ACC112 (cell line): ENCODE measurements around the gene PARD3B.

ENCODE experiments used
- H2AFZ ChIP-seq: fragments of 200-600 bp; sonication (generic); one replicate; pipeline ENCODE4 v1.6.0; 2017; ENCODE audit warnings: antibody characterized with exemption, low read length; ENCODE audit not compliant: unreplicated experiment
- H3K27ac ChIP-seq: fragments of 200-600 bp; sonication (generic); 2 replicates; pipeline ENCODE4 v1.5.1; 2014; ENCODE audit warnings: low read depth, mild to moderate bottlenecking, antibody characterized with exemption, low read length, moderate library complexity
- H3K27me3 ChIP-seq: fragments of 200-600 bp; sonication (generic); 2 replicates; pipeline ENCODE4 v1.6.1; 2014; ENCODE audit warnings: mild to moderate bottlenecking, antibody characterized with exemption, low read length, moderate library complexity, mixed read lengths; ENCODE audit not compliant: insufficient read depth
- H3K36me3 ChIP-seq: fragments of 200-600 bp; sonication (generic); 2 replicates; pipeline ENCODE4 v1.6.1; 2016; ENCODE audit warnings: mild to moderate bottlenecking, antibody characterized with exemption, low read length, moderate library complexity, mixed read lengths; ENCODE audit not compliant: insufficient read depth
- H3K4me1 ChIP-seq: fragments of 200-600 bp; sonication (generic); one replicate; pipeline ENCODE4 v1.6.1; 2016; ENCODE audit warnings: low read length, mixed read lengths; ENCODE audit not compliant: insufficient read depth, unreplicated experiment, control insufficient read depth
- H3K4me3 ChIP-seq: fragments of 200-600 bp; sonication (generic); 2 replicates; pipeline ENCODE4 v1.5.1; 2014; ENCODE audit warnings: mild to moderate bottlenecking, low read depth, low read length
- H3K79me2 ChIP-seq: fragments of 200-600 bp; sonication (generic); one replicate; pipeline ENCODE4 v1.6.0; 2016; ENCODE audit warnings: low read length; ENCODE audit not compliant: control insufficient read depth, unreplicated experiment, insufficient read depth

Gene PARD3B

GRCh38 chr2:205574001-205574400 is 1028.7 kb downstream of the PARD3B start:
- Histone ChIP-seq H3K4me3 (no peak overlapping the region), H3K36me3 (no peaks in the 10 kb centered on the region), H3K27ac (no peak overlapping the region), H2AFZ (no peak overlapping the region), H3K4me1 (no peaks in the 10 kb centered on the region), H3K27me3 (no peaks in the 10 kb centered on the region), H3K79me2 (no peaks in the 10 kb centered on the region)

GRCh38 chr2:205579335-205579734 is 1034.1 kb downstream of the PARD3B start:
- H3K4me3 ChIP-seq = no peak overlapping the region

DNA sequence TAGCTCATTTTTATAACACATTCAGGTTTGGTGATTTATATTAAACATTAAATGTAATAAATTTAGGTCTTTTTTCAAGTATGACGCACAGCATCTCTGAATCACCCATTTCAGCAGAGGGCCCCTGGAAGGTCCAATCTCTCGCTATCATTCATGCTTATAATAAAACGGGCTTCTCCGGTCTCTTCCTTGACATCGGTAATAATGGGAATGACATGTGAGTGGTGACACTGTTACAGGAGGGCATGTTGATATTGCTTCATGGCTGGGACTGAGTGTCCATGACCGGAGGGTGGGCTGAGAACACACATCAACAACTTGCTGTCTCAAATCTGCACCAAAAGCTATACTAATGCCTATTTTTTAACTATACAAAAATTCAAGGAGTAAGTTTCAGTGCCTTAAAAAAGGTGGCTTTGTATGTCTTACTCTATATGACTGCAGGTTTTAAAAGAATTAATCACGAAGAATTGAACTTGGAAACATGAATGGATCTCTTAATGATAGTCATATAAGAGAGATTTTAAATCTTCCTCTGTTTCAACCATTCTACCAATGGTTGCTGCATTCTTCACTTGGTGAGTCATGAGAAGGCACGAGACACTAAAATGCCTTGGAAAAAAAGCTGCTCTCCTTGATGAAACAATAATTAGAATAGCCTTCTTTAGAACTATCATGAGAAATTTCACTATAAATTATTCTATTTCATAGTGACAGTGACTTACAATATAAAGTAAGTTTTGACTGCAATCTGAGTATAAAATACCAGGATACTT is 1035.1 kb downstream of the PARD3B start:
- no peaks in the 10 kb centered on the region for H3K27me3 ChIP-seq
- H3K79me2 ChIP-seq = no peaks in the 10 kb centered on the region
- no peak overlapping the region for H3K27ac ChIP-seq
- H3K4me1 ChIP-seq = peaks cover 7% of the 10 kb centered on the region
- H2AFZ ChIP-seq = no peak overlapping the region
- H3K36me3 ChIP-seq = no peaks in the 10 kb centered on the region
- H3K4me3 ChIP-seq = no peak overlapping the region

More at GRCh38 chr2:205579335-205579734, 1034.1 kb downstream of the PARD3B start:
- Histone ChIP-seq H2AFZ (no peak overlapping the region), H3K4me1 (peaks cover 7% of the 10 kb centered on the region), H3K27ac (no peak overlapping the region), H3K36me3 (no peaks in the 10 kb centered on the region), H3K79me2 (no peaks in the 10 kb centered on the region), H3K27me3 (no peaks in the 10 kb centered on the region)

- Histone ChIP-seq H3K27me3 (no peaks in the 10 kb centered on the region), H2AFZ (no peak overlapping the region), H3K36me3 (no peaks in the 10 kb centered on the region), H3K4me1 (peaks cover 7% of the 10 kb centered on the region), H3K4me3 (no peak overlapping the region), H3K27ac (no peak overlapping the region), H3K79me2 (no peaks in the 10 kb centered on the region)
Measured at GRCh38 chr2:205582366-205582765, 1037.1 kb downstream of the PARD3B start.

- Histone ChIP-seq H3K27me3 (no peaks in the 10 kb centered on the region), H3K4me1 (peaks cover 3% of the 10 kb centered on the region), H2AFZ (no peak overlapping the region), H3K79me2 (no peaks in the 10 kb centered on the region), H3K27ac (no peak overlapping the region), H3K36me3 (no peaks in the 10 kb centered on the region), H3K4me3 (no peak overlapping the region)
Measured at GRCh38 chr2:205585449-205586383, 1040.4 kb downstream of the PARD3B start.

DNA sequence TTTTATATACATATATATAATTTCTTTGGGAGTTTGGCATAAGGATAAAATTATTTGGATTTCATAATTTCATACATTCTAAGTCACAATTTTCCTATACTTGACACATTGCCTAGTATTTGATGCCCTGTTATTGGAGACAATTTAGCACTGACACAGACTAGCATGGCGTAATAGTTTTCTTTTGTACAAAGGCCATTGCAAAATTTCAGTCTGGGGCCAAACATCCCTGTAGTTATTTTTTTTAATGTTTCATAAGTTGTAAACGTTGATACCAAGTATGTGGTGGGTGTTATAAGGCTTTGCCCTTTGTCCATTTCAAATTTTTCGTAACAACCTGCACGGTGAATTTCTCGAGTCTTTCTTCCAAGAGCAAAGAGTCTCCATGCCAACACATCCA is 1041.4 kb downstream of the PARD3B start:
- Histone ChIP-seq H3K36me3 (no peaks in the 10 kb centered on the region), H3K4me1 (no peaks in the 10 kb centered on the region), H3K4me3 (no peak overlapping the region), H3K27ac (no peak overlapping the region), H3K79me2 (no peaks in the 10 kb centered on the region), H2AFZ (no peak overlapping the region), H3K27me3 (no peaks in the 10 kb centered on the region)

DNA sequence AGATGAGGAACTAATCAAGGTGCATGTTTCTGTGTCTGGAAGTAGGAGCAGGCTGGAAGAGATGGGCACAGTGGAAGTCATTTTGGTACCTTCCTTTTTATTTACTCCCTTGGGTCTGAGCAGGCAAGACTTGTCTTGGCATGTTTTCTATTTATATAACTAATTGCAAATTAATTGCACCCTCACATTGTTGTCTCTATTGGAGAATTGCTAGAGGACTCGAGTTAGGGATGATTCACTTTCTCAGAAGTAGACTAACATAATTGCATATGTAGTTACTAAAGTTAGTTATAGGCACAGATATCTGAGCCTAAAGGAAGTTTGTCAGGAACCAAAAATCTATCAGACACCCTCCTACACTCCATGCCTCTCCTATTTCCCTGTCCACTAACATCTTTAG is 1044.2 kb downstream of the PARD3B start:
- Histone ChIP-seq H3K27ac (no peak overlapping the region), H2AFZ (no peak overlapping the region), H3K27me3 (no peaks in the 10 kb centered on the region), H3K4me1 (no peaks in the 10 kb centered on the region), H3K4me3 (no peak overlapping the region), H3K79me2 (no peaks in the 10 kb centered on the region), H3K36me3 (no peaks in the 10 kb centered on the region)

DNA sequence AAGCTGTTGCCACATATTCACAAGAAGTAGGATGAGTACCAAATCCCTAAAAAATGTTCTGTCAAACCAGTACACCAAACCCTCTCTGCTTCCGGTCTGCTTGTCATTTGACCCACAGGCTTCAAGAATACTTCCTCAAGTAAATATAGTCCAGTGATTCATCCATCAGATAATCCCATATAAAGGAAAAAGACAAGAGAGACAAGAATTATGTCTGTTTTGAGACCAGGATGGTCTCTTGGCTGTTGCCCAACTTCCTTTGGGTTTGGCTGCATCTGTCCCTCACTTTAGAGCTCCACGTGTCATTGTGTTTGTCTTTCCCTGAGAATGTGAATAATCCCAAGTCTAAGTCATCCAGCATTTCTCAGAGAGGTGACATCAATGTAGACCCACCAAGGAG is 1045.5 kb downstream of the PARD3B start:
- H3K36me3 ChIP-seq = no peaks in the 10 kb centered on the region
- H3K4me3 ChIP-seq = no peak overlapping the region
- no peaks in the 10 kb centered on the region for H3K27me3 ChIP-seq
- no peak overlapping the region for H2AFZ ChIP-seq
- H3K79me2 ChIP-seq = no peaks in the 10 kb centered on the region
- H3K27ac ChIP-seq = no peak overlapping the region
- no peaks in the 10 kb centered on the region for H3K4me1 ChIP-seq

DNA sequence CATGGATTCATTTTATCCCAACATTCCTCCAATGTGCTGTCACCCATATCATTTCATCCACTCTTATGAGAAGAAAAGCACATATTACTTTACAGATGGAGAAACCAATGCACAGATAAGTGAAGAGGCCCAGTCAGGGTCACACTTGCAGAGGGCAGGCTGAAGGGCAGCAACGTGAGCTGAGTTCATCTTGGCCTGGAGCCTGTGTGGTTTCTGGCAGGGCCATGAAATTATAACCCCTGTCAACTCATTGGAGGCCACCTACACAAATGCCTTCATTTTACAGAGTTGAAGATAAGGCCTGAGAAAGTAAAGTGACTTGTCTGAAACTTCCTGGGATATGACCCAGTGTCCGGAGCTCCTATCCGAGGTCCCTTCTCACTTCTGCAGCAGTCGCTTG is 1048.6 kb downstream of the PARD3B start:
- Histone ChIP-seq H3K36me3 (no peaks in the 10 kb centered on the region), H2AFZ (no peak overlapping the region), H3K4me3 (no peak overlapping the region), H3K27ac (no peak overlapping the region), H3K4me1 (no peaks in the 10 kb centered on the region), H3K79me2 (no peaks in the 10 kb centered on the region), H3K27me3 (no peaks in the 10 kb centered on the region)

DNA sequence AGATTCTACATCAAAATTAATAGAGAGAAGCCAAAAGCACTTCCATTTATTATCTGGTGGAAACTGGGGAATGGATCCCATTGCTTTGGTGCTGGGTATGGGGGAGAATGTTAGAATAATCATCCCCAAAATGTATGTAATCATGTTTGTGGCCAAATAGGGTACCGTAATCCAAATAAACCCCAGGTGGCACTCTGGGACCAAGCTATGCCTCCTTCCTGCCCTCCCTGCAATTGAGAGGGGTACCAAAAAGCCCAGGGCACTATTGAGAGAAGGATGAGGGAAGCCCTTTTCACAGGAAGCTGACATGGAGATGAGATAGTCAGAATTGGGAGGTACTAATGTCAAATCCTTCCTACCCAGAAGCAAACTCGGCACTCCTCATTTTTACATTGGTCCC is 1051.3 kb downstream of the PARD3B start:
- H3K4me1 ChIP-seq = no peaks in the 10 kb centered on the region
- H3K27me3 ChIP-seq = no peaks in the 10 kb centered on the region
- H3K27ac ChIP-seq = no peak overlapping the region
- H3K79me2 ChIP-seq = no peaks in the 10 kb centered on the region
- H2AFZ ChIP-seq = no peak overlapping the region
- no peak overlapping the region for H3K4me3 ChIP-seq
- no peaks in the 10 kb centered on the region for H3K36me3 ChIP-seq
